Sciatic nerve (tissue), 2 donors: ENCODE results near the gene TMEM120B. TPM values are rescaled to one million over a fixed set of nuclear protein-coding genes. Genes with fewer than 3 reads are reported as not detected.
A peak's percentile ranks its signal among the peaks of the same experiment; 100 is the strongest.
"Not testable (repeated sequence)": the region's sequence is repeated elsewhere in the genome, so short reads cannot be mapped to it uniquely, and the experiment has no call there.

ENCODE experiments used
- ATAC-seq: fragments of 200-7000 bp; cut with Tn5 transposase; one replicate; pipeline ENCODE4 v1.9.1; 2020; ENCODE audit warnings: mild to moderate bottlenecking, moderate library complexity
- DNase-seq: peaks from one replicate; pipeline ENCODE4 v3.0.0-alpha.2; 2020; ENCODE audit warnings: low spot score
- intact Hi-C: fragments of 100-400 bp; cut with DNase I; formaldehyde crosslinking; loops from one replicate; pipeline ENCODE4 v1.14.2; 2022
- total RNA-seq: library from RNA; stranded (reverse); fragmentation: NEBNext Ultra II Directional; extraction: Animal tissue kit (Norgen Biotek cat#: 25700); gene quantifications from one replicate; pipeline ENCODE4 v1.2.1, GENCODE V29; 2021
- donor health status: DM: no; HTN: no; CAD: no.
- donor health status: DM: no; HTN: no; CAD: no.

TMEM120B gene
- total RNA-seq, 1 donor from 2014 or later, result 20.6 TPM

DNA sequence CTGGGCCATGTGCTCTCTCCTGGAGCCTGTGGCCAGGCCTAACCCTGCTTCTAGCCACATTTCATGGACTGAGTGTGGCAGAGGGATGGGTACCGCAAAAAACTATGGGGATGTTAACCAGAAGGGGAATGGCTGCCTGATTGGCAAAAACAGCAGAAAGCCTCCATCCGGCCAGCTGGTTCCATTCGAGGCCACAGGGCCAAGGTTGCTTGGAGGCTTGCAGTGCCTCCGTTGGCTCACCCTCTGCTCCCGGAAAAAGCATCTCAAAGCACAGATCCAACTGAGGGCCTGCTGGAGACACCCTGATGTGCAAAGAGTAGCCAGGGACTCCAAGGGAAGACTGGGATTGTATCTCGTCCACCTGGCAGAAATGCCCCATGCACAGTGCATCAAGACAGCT lies 16.5 kb downstream of the TMEM120B start:
- DNase-seq, result no peak

DNA sequence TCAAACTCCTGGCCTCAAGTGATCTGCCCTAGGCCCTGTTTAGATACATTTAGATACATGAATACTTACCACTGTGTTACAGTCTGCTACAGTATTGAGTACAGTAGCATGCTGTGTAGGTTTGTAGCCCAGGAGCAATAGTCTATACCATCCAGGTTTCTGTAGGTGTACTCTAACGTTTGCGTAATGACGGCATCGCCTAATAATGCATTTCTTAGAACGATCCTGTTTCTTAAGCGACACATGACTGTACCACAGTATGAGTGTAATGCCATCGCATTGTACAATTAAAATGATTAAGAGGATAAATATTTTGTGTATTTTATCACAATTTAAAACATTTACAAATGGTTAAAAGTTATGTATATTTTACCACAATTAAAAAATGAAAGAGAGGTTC lies 18.9 kb downstream of the TMEM120B start:
- DNase-seq (no peak), ATAC-seq (no peak)
- intact Hi-C loops, result no loop called here

More for the DNA sequence above, 16.5 kb downstream of the TMEM120B start:
- intact Hi-C loops, result no loop called here
- ATAC-seq, result no peak

GRCh38 chr12:121733849-121734248 lies 21.3 kb downstream of the TMEM120B start:
- no peak for ATAC-seq
- intact Hi-C loops, result no loop called here
- no peak for DNase-seq

DNA sequence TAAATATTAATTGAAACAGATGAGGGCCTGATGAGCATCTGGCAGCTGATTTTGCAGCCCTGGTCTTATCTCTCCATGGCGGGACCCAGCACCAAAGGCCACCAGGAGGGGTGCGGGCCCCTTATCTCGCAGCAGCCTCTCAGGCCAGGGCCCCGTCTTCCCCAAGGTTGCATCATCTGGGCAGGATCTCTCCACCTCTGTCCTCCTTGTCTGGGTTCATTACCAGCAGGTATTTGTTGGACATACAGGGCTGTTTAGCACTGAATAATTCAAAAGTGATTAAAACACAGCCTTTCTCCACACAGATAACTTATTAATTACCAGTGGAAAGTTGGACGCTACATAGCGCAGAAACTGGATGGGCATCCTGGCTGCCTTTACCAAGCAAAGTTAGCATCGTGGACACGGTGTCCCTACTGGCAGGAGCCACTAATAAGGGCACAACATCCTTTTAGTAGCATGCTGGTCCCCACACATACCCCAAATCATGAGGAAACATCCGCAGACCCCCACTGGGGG lies 25.8 kb downstream of the TMEM120B start:
- no peak for ATAC-seq
- DNase-seq, result no peak
- intact Hi-C loops, result no loop called here

DNA sequence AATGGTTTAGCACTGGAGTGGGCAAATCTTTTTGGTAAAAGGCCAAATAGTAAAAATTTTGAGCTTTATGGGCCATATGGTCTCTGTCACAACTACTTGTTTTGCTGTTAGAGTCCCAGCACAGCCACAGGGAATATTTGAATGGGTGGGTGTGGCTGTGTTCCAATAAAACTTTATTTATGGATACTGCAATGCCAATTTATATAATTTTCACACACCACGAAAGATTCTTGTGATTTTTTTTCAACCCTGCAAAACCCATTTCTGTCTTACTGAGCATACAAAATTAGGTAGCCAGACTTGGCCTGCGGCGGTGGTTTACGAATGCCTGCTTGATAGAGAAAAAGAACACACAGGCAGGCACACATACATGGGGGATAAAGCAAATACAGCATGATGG lies 28.3 kb downstream of the TMEM120B start:
- ATAC-seq (no peak), DNase-seq (no peak)
- intact Hi-C loops, result no loop called here

GRCh38 chr12:121741743-121742142 lies 29.2 kb downstream of the TMEM120B start:
- ATAC-seq (no peak), DNase-seq (no peak)
- intact Hi-C loops, result no loop called here

DNA sequence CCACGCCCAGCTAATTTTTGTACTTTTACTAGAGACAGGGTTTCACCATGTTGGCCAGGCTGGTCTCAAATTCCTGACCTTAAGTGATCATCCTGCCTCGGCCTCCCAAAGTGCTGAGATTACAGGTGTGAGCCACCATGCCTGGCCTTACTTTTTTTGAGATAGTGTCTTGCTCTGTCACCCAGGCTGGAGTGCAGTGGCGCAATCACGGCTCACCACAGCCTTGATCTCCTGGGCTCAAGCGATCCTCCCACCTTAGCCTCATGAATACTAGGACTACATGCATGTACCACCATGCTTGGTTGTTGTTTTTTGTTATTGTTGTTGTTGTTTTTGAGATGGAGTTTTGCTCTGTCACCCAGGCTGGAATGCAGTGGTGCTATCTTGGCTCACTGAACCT lies 33.0 kb downstream of the TMEM120B start:
- DNase-seq, intact Hi-C loops: not testable (repeated sequence)

GRCh38 chr12:121748218-121748570 lies 35.6 kb downstream of the TMEM120B start:
- no peak for ATAC-seq
- intact Hi-C loops, result no loop called here
- no peak for DNase-seq

More for the DNA sequence above, 33.0 kb downstream of the TMEM120B start:
- ATAC-seq, result not testable (repeated sequence)

GRCh38 chr12:121748571-121749265 lies 36.2 kb downstream of the TMEM120B start:
- intact Hi-C loops, result no loop called here
- ATAC-seq (peak; percentile 81), DNase-seq (no peak)

DNA sequence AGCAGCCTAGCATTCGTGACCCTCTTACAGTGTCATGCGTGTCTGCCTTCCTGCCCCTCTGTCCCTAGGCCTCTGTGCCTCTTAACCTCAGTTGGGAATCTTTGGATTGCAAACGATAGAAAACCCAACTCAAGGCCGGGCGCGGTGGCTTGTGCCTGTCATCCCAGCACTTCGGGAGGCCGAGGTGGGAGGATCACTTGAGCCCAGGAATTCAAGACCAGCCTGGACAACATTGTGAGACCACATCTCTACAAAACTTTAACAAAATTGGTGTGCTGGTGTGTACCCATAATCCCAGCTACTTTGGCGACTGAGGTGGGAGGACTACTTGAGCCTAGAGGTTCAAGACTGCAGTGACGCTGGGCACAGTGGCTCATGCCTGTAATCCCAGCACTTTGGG lies 36.7 kb downstream of the TMEM120B start:
- DNase-seq (no peak), ATAC-seq (no peak)
- intact Hi-C loops, result no loop called here

GRCh38 chr12:121750507-121750955 lies 38.0 kb downstream of the TMEM120B start:
- DNase-seq, result no peak
- intact Hi-C loops, result no loop called here
- no peak for ATAC-seq

DNA sequence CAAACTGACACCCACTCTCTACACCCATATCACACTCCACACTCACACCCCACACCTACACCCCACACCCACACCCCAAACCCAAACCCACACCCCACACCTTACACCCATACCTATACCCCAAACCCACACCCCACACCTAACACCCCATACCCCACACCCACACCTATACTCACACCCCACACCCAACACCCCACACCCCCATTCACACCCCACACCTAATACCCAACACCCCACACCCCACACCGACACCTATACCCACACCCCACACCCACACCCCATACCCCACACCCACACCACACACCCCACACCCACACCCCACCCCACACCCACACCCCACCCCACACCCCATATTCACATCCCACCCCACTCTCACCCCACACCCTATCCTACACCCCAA lies 38.5 kb downstream of the TMEM120B start:
- intact Hi-C loops, result no loop called here
- ATAC-seq (no peak), DNase-seq (no peak)

GRCh38 chr12:121751749-121752351 lies 39.3 kb downstream of the TMEM120B start:
- DNase-seq (no peak), ATAC-seq (no peak)
- intact Hi-C loops, result no loop called here

GRCh38 chr12:121753844-121754264 lies 41.3 kb downstream of the TMEM120B start:
- intact Hi-C loops, result loop anchor here (2.0 kb wide), 1 partner anchor 41 kb away; the partner anchor contains the start of gene TMEM120B
- DNase-seq (no peak), ATAC-seq (peak; percentile 79)

DNA sequence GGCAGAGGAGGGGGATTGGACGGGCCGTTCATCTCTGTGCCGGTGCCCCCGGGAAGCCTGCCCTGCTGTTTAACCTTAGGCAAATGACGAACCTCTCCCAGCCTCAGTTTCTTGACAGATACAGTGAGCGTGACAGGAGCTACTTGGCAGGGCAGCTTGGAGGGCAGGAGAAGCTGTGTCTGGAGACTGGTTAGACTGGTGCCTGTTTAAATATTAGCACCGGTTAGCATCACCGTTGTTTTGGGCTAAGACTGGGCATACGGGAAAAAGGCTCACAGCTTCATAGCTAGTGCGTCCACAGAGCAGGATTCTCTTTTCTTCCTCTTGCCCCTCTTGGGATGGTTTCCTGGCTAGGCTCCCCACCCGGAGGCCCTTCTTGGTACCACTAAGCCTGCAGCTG lies 42.3 kb downstream of the TMEM120B start:
- intact Hi-C loops, result loop anchor here (2.0 kb wide), 1 partner anchor 42 kb away; the partner anchor contains the start of gene TMEM120B
- DNase-seq, result no peak
- no peak for ATAC-seq

DNA sequence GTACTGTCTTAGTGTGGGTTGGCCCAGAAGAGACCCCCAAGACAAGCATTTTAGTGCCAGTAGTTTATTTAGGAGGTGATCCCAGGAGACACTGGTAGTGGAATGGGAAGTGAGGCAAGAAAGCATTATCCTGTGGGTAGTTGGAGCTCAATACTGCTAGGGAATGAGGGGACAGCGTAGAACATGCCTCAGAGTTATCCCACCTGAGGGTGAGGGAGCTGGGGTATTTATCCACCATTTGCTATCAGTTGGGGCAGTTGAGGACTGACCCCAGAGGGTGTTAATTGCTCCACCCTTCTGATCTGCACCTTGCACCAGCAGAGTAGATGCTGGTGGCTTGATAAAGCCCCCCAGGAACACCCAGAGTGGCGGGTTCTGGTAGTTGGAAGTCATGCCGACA lies 43.0 kb downstream of the TMEM120B start:
- no peak for DNase-seq
- intact Hi-C loops, result loop anchor here (2.0 kb wide), 1 partner anchor 43 kb away; the partner anchor contains the start of gene TMEM120B
- no peak for ATAC-seq

DNA sequence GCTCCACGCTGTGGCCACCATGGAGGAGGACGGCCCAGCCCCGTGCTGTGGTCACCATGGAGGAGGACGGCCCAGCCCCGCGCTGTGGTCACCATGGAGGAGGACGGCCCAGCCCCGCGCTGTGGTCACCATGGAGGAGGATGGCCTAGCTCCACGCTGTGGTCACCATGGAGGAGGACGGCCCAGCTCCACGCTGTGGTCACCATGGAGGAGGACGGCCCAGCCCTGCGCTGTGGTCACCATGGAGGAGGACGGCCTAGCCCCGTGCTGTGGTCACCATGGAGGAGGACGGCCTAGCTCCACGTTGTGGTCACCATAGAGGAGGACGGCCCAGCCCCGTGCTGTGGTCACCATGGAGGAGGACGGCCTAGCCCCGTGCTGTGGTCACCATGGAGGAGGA lies 46.0 kb downstream of the TMEM120B start:
- ATAC-seq, DNase-seq, intact Hi-C loops: not testable (repeated sequence)

DNA sequence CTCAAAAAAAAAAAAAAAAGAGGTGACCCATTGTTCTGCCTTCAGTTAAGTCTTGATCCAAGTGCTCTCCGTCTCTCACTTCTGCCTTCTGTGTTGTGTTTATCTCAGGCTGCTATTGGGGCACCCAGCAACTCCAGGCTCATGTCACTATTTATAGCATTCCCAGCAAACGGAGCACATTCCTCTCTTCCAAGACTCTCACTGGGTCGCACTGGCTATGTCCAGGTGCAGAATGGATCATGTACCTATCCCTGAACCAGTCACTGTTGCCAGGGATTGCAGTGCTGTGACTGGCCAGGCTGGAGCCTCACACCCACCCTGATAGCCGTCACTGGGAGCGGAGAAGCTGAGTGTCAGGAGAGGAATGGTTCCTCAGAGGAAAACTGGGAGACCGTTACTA lies 49.7 kb downstream of the TMEM120B start:
- intact Hi-C loops, result no loop called here
- DNase-seq, result no peak
- no peak for ATAC-seq

GRCh38 chr12:121764808-121765207 lies 52.3 kb downstream of the TMEM120B start:
- intact Hi-C loops, result no loop called here
- ATAC-seq, result no peak
- DNase-seq, result no peak

GRCh38 chr12:121765573-121765972 lies 53.0 kb downstream of the TMEM120B start:
- ATAC-seq (peak; percentile 54), DNase-seq (no peak)
- intact Hi-C loops, result no loop called here
